ENCODE measurements around the gene NRP2. TPM values are rescaled to one million over a fixed set of nuclear protein-coding genes. Genes with fewer than 3 reads are reported as not detected.

The NRP2 gene
- total RNA-seq, 6 donors from 2014 or later, result 61.4 to 99.4 (median 71.8) TPM

GRCh38 chr2:205665791-205666190 is 16.5 kb upstream of the NRP2 start:
- Histone ChIP-seq H3K4me3 (no peak overlapping the region), H3K36me3 (no peaks in the 10 kb centered on the region), H3K4me1 (peaks cover 0 to 5% (median 0%) of the 10 kb centered on the region in 4 donors), H3K27ac (no peak overlapping the region), H3K27me3 (no peaks in the 10 kb centered on the region), H3K9me3 (no peaks in the 10 kb centered on the region)
- no peak for DNase-seq
- no peak for TF ChIP-seq EP300 (IDR thresholded peaks at IDR 0.05)
- TF ChIP-seq POLR2AphosphoS5 (IDR thresholded peaks at IDR 0.05), result no peak
- TF ChIP-seq POLR2A (IDR thresholded peaks at IDR 0.05), result no peak
- TF ChIP-seq CTCF (IDR thresholded peaks at IDR 0.05), result no peak
- WGBS, 2 donors, result 67 to 84% methylated on average over 2 of the region's 2 CpGs
- ATAC-seq (ENCODE audit: low FRiP score in 2 of 2), result no peak

- TF ChIP-seq EP300 (IDR thresholded peaks at IDR 0.05) (no peak), CTCF (IDR thresholded peaks at IDR 0.05) (no peak), POLR2AphosphoS5 (IDR thresholded peaks at IDR 0.05) (no peak), POLR2A (IDR thresholded peaks at IDR 0.05) (no peak)
- Histone ChIP-seq H3K4me1 (no peaks in the 10 kb centered on the region), H3K9me3 (no peaks in the 10 kb centered on the region), H3K4me3 (no peak overlapping the region), H3K36me3 (no peaks in the 10 kb centered on the region), H3K27ac (no peak overlapping the region), H3K27me3 (no peaks in the 10 kb centered on the region)
- 86 to 91% methylated on average over 2 of the region's 2 CpGs for WGBS, 2 donors
- ATAC-seq (ENCODE audit: low FRiP score in 2 of 2) (no peak), DNase-seq (peak in 1 of 2 donors; percentile 12)
Measured at GRCh38 chr2:205670292-205670691, 12.0 kb upstream of the NRP2 start.

DNA sequence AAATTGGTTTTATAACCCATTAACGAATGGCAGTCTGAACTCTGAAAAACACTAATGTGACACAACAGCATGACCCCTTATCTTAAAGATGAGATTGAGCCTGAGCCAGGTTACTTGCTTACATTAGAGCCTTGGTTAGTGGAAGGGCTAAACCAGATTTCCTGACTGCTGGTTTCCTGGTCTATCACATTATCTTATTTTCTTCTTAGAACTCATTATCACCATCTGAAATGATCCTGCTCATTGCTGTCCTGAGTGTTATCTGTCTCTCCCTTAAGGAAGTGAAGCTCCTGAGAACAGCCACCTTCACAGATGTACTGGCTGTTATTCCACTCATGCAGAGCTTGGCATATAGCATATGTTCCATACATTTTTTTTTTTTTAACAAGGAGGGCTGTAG is 9.0 kb upstream of the NRP2 start:
- no peaks in the 10 kb centered on the region for H3K9me3 ChIP-seq
- TF ChIP-seq POLR2AphosphoS5 (IDR thresholded peaks at IDR 0.05) (no peak), CTCF (IDR thresholded peaks at IDR 0.05) (no peak), POLR2A (IDR thresholded peaks at IDR 0.05) (no peak), EP300 (IDR thresholded peaks at IDR 0.05) (no peak)
- H3K27ac ChIP-seq, result no peak overlapping the region

DNA sequence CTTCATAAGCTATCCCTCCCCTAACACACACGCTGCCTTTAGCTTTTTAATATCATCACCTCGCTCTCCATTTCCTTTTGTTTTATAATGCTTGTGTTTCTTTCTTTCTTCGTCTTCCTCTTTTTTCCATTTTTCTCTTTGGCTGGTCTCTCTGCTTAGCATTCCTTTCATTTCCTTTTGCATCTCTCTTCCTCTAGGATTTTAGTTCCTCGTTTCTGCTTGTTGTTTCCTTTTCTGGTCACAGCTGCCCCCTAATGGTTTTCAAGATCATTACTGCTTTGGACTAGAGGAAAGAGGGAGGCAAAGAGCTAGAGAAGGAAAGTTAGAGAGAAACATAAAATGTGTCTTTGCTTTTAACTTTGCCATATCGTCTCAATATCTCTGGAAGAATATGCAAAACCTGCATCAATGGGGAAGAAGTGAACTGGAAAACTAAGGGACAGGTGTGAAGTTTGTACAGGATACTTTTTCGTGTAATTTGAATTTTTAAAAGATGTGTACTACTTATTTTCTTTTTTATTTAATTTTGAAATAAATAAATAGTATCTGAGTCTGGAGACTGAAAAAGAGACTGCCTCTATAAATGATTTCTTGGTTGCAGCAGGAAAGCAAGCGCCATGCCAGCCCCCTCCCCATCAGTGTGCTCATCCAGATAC is 6.3 kb upstream of the NRP2 start:
- Histone ChIP-seq H3K27me3 (no peaks in the 10 kb centered on the region), H3K4me1 (peaks cover 5 to 15% (median 8%) of the 10 kb centered on the region in 4 donors), H3K36me3 (no peaks in the 10 kb centered on the region), H3K4me3 (no peak overlapping the region), H3K27ac (no peak overlapping the region), H3K9me3 (no peaks in the 10 kb centered on the region)
- ATAC-seq (ENCODE audit: low FRiP score in 2 of 2) (peak in 1 of 2 donors; percentile 81), DNase-seq (no peak)
- no peak for TF ChIP-seq EP300 (IDR thresholded peaks at IDR 0.05)
- no peak for TF ChIP-seq POLR2A (IDR thresholded peaks at IDR 0.05)
- TF ChIP-seq POLR2AphosphoS5 (IDR thresholded peaks at IDR 0.05), result no peak
- peak; percentile 66 to 80 (median 76) for TF ChIP-seq CTCF (IDR thresholded peaks at IDR 0.05)
- WGBS, 2 donors, result 36 to 37% methylated on average over 7 of the region's 7 CpGs

More for the DNA sequence above, 9.0 kb upstream of the NRP2 start:
- Histone ChIP-seq H3K4me3 (no peak overlapping the region), H3K36me3 (no peaks in the 10 kb centered on the region), H3K4me1 (peaks cover 0 to 6% (median 2%) of the 10 kb centered on the region in 4 donors), H3K27me3 (no peaks in the 10 kb centered on the region)
- WGBS, 2 donors, result 49 to 64% methylated on average over 1 of the region's 1 CpG
- no peak for DNase-seq
- ATAC-seq (ENCODE audit: low FRiP score in 2 of 2), result no peak

All from upper lobe of left lung (tissue), 6 donors.